ENCODE data around the gene NCOA7.
"Not testable (repeated sequence)": the region's sequence is repeated elsewhere in the genome, so short reads cannot be mapped to it uniquely, and the experiment has no call there.

Gene NCOA7

DNA sequence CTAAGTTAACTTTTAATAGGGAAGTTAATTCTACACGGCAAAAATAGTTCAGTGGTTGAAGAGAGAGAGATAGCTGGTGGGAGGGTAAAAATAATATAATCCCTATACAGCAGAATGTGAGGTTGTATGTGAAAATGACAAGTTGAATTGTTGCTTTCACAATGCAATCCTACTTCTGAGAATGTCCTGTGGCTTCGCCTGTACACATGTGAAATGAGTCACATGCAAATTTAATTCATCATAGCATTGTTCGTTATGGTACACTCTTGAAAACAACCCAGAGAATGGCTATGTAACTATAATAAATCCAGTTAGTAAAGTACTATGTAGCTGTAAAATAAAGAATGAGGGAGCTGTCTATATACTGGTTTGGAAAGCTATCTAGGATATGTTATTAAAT, 119.8 kb downstream of the NCOA7 start:
- Mint-ChIP-seq H3K36me3 (peaks cover 18% of the 10 kb centered on the region), H3K9me3 (ENCODE audit: low read depth) (peaks cover 4% of the 10 kb centered on the region), H3K4me3 (peak overlapping the region; percentile 46), H3K4me1 (ENCODE audit: low read depth) (peaks cover 9% of the 10 kb centered on the region), H3K27me3 (no peaks in the 10 kb centered on the region), H3K27ac (peak overlapping the region; percentile 91)

DNA sequence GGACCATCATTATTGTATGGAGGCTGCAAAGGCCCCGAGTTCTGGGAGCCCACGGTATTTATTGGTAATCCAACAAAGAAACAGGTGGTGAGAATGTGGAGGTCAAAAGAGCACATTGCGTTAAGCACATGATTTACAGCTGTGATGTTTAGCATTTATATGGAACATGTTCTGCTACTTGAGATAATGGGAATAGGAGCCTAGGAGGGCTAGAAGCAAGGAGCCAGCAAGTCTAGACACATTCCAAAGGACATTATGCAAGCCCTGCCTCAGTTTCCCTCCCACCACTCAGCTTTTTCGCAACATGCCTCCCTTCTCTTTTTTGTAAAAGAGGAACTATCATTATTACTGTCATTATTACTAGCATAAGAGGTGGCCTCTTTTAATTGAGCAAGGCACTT, 120.3 kb downstream of the NCOA7 start:
- H3K4me1 Mint-ChIP-seq (ENCODE audit: low read depth); H3K4me3 Mint-ChIP-seq; H3K27me3 Mint-ChIP-seq; H3K9me3 Mint-ChIP-seq (ENCODE audit: low read depth): not testable (repeated sequence)
- peak overlapping the region; percentile 91 for H3K27ac Mint-ChIP-seq
- H3K36me3 Mint-ChIP-seq, result peaks cover 19% of the 10 kb centered on the region

DNA sequence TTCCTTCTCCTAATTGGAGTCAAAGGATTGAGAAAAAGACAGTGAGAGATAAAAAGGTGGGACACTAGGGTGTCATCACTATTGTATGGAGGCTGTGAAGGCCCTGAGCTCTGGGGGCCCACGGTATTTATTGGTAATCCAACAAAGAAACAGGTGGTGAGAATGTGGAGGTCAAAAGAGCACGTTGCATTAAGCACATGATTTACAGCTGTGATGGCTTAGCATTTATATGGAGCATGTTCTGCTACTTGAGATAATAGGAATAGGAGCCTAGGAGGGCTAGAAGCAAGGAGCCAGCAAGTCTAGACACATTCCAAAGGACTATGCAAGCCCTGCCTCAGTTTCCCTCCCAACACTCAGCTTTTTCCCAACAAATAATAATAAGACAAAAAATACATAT, 121.7 kb downstream of the NCOA7 start:
- H3K36me3 Mint-ChIP-seq, result peaks cover 20% of the 10 kb centered on the region
- not testable (repeated sequence) for H3K4me1 Mint-ChIP-seq (ENCODE audit: low read depth); H3K9me3 Mint-ChIP-seq (ENCODE audit: low read depth); H3K4me3 Mint-ChIP-seq; H3K27me3 Mint-ChIP-seq
- peak overlapping the region; percentile 5 for H3K27ac Mint-ChIP-seq

DNA sequence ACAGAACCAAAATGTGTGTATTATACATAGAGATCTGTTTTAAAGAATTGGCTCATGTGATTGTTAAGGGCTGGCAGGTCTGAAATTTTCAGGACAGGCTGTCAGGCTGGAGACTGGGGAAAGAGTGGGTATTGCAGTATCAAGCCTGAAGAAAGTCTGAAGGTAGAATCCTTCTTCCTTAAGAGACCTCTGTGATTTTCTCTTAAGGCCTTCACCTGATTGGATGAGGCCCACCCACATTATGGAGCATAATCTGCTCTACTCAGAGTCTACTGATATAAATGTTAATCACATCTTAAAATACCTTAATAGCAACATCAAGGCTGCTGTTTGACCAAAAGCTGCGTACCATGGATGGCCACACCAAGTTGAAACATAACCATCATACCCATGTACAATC, 122.4 kb downstream of the NCOA7 start:
- peaks cover 16% of the 10 kb centered on the region for H3K4me1 Mint-ChIP-seq (ENCODE audit: low read depth)
- H3K4me3 Mint-ChIP-seq, result no peak overlapping the region
- peaks cover 20% of the 10 kb centered on the region for H3K36me3 Mint-ChIP-seq
- H3K27me3 Mint-ChIP-seq, result no peaks in the 10 kb centered on the region
- H3K27ac Mint-ChIP-seq, result no peak overlapping the region
- peaks cover 4% of the 10 kb centered on the region for H3K9me3 Mint-ChIP-seq (ENCODE audit: low read depth)

DNA sequence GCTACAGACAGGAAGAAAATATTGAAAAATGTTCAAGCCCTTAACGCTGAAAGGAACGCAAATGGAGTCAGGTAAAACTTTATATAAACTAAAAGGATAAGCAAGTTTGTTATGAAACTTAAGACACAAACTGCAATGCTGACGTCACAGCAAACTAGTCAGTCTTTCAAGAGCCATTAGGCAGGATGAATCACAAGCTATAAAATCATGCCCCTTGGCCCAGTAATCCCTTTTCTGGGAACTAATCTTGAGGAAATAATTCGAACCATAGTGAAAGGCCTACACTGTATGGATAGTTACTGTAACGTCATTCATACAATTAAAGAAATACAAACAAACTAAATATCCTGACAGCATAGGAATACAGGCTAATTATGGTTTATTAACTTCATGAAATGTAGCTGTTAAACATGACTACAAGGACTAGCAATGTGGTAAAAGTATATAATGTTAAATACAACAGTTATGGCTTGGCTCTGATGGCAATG, 123.1 kb downstream of the NCOA7 start:
- no peak overlapping the region for H3K27ac Mint-ChIP-seq
- no peaks in the 10 kb centered on the region for H3K27me3 Mint-ChIP-seq
- peaks cover 4% of the 10 kb centered on the region for H3K9me3 Mint-ChIP-seq (ENCODE audit: low read depth)
- peaks cover 18% of the 10 kb centered on the region for H3K36me3 Mint-ChIP-seq
- peaks cover 23% of the 10 kb centered on the region for H3K4me1 Mint-ChIP-seq (ENCODE audit: low read depth)
- H3K4me3 Mint-ChIP-seq, result no peak overlapping the region

DNA sequence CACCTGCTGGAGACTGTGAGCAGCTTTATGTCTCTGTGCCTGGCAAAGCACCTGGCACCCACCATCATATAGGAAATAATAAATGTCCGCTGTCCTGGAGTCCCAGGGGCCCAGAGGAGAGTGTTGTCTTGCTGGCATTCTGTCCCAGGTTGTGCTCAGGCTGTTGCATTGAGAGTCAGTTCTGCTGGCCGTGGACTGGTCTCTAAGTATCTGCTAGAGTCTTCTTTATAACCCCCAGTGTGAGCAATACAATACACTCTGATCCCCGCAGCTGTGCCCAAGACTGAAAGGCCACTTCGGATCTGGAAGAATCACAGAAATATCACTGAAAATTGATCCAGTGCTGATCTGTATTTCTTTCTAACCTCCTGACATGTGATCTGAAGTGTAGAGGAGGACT, 127.5 kb downstream of the NCOA7 start:
- H3K27me3 Mint-ChIP-seq, result no peaks in the 10 kb centered on the region
- peaks cover 26% of the 10 kb centered on the region for H3K4me1 Mint-ChIP-seq (ENCODE audit: low read depth)
- H3K36me3 Mint-ChIP-seq, result peaks cover 23% of the 10 kb centered on the region
- H3K27ac Mint-ChIP-seq, result peak overlapping the region; percentile 99
- H3K4me3 Mint-ChIP-seq, result peak overlapping the region; percentile 94
- H3K9me3 Mint-ChIP-seq (ENCODE audit: low read depth), result no peaks in the 10 kb centered on the region

DNA sequence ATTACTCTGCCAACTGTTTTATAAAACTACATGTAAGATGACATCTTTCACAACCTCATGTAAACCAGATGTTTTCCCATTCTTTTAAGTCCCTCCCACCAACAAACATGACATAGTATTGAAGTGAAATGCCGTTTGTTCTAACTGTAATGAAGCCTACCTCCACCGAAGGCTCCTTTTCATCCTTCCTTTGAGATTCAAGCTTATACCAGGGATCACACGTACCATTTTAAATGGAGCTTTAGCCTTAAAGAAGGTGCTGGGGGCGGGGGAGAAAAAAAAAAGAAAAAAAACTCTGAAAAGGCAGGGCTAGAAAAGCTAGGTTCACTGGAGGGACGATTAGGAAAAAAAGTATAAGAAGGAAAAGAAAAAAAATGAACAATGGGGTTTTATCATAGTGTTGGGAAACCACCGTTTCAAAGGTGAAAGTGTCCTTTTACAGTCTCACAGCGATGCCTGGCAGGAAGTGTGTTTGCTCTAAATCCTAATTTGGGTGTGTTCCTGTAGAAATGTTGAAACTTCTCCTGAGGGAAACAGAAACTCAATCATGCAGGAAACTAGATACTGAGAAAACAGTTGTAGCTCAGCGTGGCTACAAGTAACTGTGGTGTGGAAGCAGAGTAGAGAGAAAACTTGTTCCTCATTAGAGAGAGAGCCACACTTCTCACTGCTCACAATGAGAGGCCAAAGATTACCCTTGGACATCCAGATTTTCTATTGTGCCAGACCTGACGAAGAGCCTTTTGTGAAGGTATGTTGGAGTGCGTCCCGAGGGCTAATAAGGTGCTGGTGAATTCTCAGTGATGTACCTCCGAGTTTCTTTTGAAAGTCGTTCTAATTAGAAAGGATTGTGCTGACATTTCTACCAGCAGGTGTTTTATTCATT, 128.2 kb downstream of the NCOA7 start:
- peak overlapping the region; percentile 99 for H3K27ac Mint-ChIP-seq
- peaks cover 26% of the 10 kb centered on the region for H3K4me1 Mint-ChIP-seq (ENCODE audit: low read depth)
- H3K27me3 Mint-ChIP-seq, result no peaks in the 10 kb centered on the region
- peak overlapping the region; percentile 94 for H3K4me3 Mint-ChIP-seq
- H3K9me3 Mint-ChIP-seq (ENCODE audit: low read depth), result no peaks in the 10 kb centered on the region
- peaks cover 27% of the 10 kb centered on the region for H3K36me3 Mint-ChIP-seq

DNA sequence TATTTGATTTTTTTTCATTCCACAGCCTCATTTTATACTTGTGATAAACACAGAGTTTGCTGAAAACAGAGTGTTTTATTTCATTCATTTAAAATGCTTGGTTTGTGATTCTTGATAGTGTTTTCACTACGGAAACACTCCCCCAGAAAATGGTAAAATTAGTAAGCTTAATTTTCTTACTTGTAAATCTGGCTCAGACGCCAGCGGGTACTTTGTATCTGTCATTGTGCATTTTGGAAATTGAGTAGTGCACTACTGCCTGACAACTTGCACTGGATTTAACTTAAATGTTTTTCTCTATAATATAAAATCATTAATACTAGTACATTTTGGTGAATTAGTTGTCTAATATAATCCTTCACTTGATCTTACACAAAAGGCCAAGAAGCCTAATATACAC, 128.9 kb downstream of the NCOA7 start:
- Mint-ChIP-seq H3K36me3 (peaks cover 27% of the 10 kb centered on the region), H3K27me3 (no peaks in the 10 kb centered on the region), H3K27ac (peak overlapping the region; percentile 99), H3K9me3 (ENCODE audit: low read depth) (no peaks in the 10 kb centered on the region), H3K4me3 (peak overlapping the region; percentile 94), H3K4me1 (ENCODE audit: low read depth) (peaks cover 26% of the 10 kb centered on the region)

DNA sequence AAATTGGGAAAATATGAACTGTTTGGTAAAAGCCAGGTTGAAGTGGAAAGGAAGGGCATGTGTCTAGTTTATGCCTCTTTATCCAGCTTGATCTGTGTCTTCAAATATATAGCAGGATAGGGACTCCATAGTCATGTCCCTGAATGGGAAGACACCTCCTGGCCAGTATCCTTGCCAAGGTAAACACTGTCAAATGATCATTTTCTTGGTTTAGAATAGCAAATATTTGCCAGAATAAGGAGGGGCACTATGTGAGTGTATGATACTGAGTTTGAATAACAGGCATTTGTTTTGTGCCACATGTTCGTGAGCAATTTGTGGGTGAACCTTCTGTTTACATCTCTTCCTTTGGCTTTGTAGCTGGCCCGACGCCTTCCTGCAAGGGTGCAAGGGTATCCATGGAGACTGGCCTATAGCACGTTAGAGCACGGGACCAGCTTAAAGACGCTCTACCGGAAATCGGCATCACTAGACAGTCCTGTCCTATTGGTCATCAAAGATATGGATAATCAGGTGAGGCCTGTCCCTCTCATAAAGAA, 131.6 kb downstream of the NCOA7 start:
- Mint-ChIP-seq H3K4me1 (ENCODE audit: low read depth) (peaks cover 26% of the 10 kb centered on the region), H3K9me3 (ENCODE audit: low read depth) (no peaks in the 10 kb centered on the region), H3K4me3 (no peak overlapping the region), H3K27ac (no peak overlapping the region), H3K27me3 (no peaks in the 10 kb centered on the region), H3K36me3 (peaks cover 19% of the 10 kb centered on the region)

DNA sequence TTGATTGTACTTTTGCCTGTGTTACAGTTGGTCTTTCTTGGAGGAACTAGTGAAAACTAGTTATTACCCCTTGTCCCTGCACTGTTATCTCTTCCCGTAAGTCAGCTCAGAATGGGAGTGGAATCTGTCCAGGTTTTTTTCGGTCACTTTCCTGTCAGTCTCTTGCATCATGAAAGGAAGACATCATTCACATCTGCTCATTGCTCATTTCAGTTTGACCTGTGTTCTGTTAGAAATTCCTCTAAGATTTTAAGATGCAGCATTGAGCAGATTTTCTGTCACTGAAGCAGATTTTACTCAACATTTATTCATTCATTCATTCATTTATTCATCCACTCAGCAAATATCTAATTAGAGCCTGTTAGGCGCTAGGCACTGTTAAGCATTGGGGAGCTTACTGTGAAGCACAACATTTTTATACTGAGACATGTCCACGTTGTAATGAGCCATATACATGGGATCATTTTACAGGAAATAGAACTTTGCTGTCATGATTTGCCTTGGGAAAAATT, 132.7 kb downstream of the NCOA7 start:
- H3K27me3 Mint-ChIP-seq, result no peaks in the 10 kb centered on the region
- H3K4me3 Mint-ChIP-seq, result no peak overlapping the region
- H3K27ac Mint-ChIP-seq, result no peak overlapping the region
- H3K36me3 Mint-ChIP-seq, result peaks cover 24% of the 10 kb centered on the region
- H3K9me3 Mint-ChIP-seq (ENCODE audit: low read depth), result no peaks in the 10 kb centered on the region
- H3K4me1 Mint-ChIP-seq (ENCODE audit: low read depth), result peaks cover 17% of the 10 kb centered on the region

DNA sequence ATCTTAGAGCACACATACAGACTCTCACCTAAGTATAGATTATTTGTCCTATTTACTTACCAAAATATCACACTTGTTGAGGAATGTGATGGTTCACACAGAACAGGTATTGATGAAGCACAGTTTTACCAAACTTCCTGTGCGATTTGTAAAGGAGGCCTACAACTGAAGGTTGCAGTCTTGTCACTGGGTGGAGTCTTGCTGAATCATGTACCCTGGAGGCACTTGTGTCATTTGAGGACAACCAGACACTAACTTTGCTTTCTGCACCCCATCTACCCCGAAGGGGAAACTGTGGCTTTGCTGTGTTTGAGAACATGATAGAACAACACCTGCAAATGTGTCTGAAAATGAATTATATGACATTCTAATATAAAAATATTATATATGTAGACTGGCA, 133.4 kb downstream of the NCOA7 start:
- Mint-ChIP-seq H3K27ac (no peak overlapping the region), H3K36me3 (peaks cover 22% of the 10 kb centered on the region), H3K9me3 (ENCODE audit: low read depth) (no peaks in the 10 kb centered on the region), H3K4me3 (no peak overlapping the region), H3K27me3 (no peaks in the 10 kb centered on the region), H3K4me1 (ENCODE audit: low read depth) (peaks cover 10% of the 10 kb centered on the region)

DNA sequence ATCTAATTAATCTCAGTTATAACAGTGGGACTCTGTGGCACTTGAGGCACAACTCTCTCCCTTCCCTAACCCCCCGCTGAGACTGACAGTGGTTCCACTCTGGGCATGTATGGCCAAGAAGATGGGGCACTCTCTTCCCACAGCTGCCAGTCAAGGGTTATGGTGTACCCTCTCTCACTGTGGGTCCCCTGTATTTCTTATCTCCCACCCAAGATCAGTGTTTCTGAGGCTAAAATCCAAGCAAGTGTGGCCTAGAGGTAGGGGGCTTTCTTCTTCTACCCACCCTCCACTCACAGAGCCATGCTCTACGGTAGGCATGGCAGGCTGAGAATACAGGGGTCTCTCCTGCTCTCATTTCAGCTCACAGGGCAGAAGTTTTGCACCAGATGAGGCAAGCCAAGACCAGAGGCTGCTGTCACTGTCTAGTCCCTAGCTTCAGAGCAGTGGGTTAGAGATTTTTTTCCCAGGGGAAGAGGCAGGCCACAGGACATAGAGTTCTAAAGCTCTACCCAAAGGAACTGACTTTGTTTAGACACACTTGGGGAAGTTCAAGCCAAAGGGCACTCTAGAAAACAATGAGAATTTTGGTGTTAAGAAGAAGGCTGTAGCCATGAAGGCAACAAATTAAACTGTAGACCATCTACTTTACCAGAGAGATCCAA, 134.1 kb downstream of the NCOA7 start:
- no peaks in the 10 kb centered on the region for H3K9me3 Mint-ChIP-seq (ENCODE audit: low read depth)
- H3K4me1 Mint-ChIP-seq (ENCODE audit: low read depth), result peaks cover 5% of the 10 kb centered on the region
- H3K36me3 Mint-ChIP-seq, result peaks cover 20% of the 10 kb centered on the region
- no peak overlapping the region for H3K27ac Mint-ChIP-seq
- no peaks in the 10 kb centered on the region for H3K27me3 Mint-ChIP-seq
- H3K4me3 Mint-ChIP-seq, result no peak overlapping the region

DNA sequence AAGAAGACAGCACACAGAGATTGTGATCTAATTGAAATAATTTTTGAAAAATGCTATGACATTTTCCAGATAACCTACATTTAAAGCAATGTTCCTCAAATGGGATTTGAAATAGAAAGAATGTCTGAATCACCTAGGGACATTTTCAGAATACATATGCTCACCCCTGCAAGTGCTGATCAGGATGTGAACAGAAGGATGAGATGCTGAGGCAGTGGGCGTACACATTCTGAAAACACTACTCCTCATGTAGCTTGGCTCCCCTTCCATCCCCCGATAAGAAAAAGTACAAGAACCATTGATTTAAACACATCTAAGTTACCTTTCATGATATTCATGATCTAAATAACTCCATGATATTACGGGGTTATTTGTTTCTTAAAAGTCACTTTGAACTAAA, 136.0 kb downstream of the NCOA7 start:
- Mint-ChIP-seq H3K4me1 (ENCODE audit: low read depth) (no peaks in the 10 kb centered on the region), H3K36me3 (peaks cover 28% of the 10 kb centered on the region), H3K9me3 (ENCODE audit: low read depth) (no peaks in the 10 kb centered on the region), H3K4me3 (no peak overlapping the region), H3K27ac (no peak overlapping the region), H3K27me3 (no peaks in the 10 kb centered on the region)

DNA sequence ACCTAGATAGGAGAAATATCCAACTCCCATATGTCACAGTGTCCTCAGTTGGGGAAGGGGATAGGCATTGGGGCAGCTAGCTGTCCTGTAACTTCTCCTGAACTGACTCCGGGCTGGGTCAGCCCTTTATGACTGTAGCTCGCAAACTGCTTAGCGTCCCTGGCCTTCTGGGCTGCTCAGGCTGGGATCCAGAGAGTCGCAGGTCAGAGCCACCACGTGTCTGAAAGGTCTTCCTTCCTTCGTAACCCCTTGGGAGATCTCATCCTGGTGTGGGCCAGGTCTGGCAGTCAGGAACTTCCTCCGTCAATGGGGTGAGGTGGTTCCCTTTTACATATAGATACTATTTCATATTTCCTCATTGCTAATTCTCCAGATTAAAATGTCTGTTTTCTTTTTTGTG, 137.0 kb downstream of the NCOA7 start:
- no peak overlapping the region for H3K4me3 Mint-ChIP-seq
- peaks cover 3% of the 10 kb centered on the region for H3K4me1 Mint-ChIP-seq (ENCODE audit: low read depth)
- H3K9me3 Mint-ChIP-seq (ENCODE audit: low read depth), result no peaks in the 10 kb centered on the region
- H3K36me3 Mint-ChIP-seq, result peaks cover 28% of the 10 kb centered on the region
- H3K27me3 Mint-ChIP-seq, result no peaks in the 10 kb centered on the region
- no peak overlapping the region for H3K27ac Mint-ChIP-seq

DNA sequence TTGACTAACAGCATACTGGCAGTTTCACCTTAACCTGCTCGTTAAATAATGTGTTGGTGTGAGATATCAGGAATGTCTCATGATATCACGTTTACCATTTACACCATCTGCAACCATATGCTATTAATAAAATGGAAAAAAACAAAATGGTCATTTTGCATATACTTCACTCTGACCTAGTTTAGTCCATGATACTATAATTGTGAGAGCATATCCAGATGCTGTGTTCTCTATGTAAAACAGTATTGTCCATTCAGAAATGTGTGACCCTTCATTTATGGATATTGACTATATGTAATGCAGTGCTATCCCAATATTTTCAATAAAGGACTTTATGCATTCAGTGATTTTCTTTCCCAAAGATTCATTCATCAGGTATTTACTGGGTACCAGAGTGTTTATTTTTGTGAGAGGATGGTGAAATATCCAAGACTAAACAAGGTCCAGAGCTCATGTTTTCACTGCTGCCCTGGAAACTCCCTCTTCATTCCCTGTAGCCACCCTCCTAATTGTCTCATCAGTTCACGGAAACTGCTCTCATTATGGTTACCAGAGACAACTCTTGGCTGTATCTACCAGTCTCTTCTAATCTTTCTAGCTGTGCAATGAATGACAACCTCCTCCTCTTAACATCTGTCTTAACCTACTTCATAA, 140.1 kb downstream of the NCOA7 start:
- Mint-ChIP-seq H3K9me3 (ENCODE audit: low read depth) (no peaks in the 10 kb centered on the region), H3K27ac (no peak overlapping the region), H3K4me1 (ENCODE audit: low read depth) (peaks cover 3% of the 10 kb centered on the region), H3K36me3 (peaks cover 19% of the 10 kb centered on the region), H3K27me3 (no peaks in the 10 kb centered on the region), H3K4me3 (no peak overlapping the region)
